Osteocyte (in vitro differentiated cells): ENCODE data around the gene SLC26A9. TPM values are rescaled to one million over a fixed set of nuclear protein-coding genes. Genes with fewer than 3 reads are reported as not detected.

ENCODE experiments used
- DNase-seq: peaks from one replicate; pipeline ENCODE4 v3.0.0; 2021; ENCODE audit warnings: mixed read lengths; ENCODE audit not compliant: unreplicated experiment; ENCODE audit errors: extremely low spot score
- H3K27ac Mint-ChIP-seq: one replicate; pipeline ENCODE4 v1.8.0; 2021; ENCODE audit warnings: mild to moderate bottlenecking, mixed read lengths; ENCODE audit not compliant: unreplicated experiment
- H3K27me3 Mint-ChIP-seq: one replicate; pipeline ENCODE4 v1.8.0; 2021; ENCODE audit warnings: mixed read lengths; ENCODE audit not compliant: unreplicated experiment
- H3K36me3 Mint-ChIP-seq: one replicate; pipeline ENCODE4 v1.8.0; 2021; ENCODE audit warnings: mixed read lengths; ENCODE audit not compliant: unreplicated experiment
- H3K4me1 Mint-ChIP-seq: one replicate; pipeline ENCODE4 v1.8.0; 2021; ENCODE audit warnings: mixed read lengths; ENCODE audit not compliant: unreplicated experiment
- H3K4me3 Mint-ChIP-seq: one replicate; pipeline ENCODE4 v1.8.0; 2021; ENCODE audit warnings: mild to moderate bottlenecking, moderate library complexity, mixed read lengths; ENCODE audit not compliant: unreplicated experiment
- H3K9me3 Mint-ChIP-seq: one replicate; pipeline ENCODE4 v1.8.0; 2021; ENCODE audit warnings: mixed read lengths; ENCODE audit not compliant: unreplicated experiment
- CTCF ChIP-seq: fragments of 200-600 bp; sonication (generic); IDR thresholded peaks from 2 replicates; pipeline ENCODE4 v1.5.0; 2021; ENCODE audit warnings: antibody characterized with exemption, mild to moderate bottlenecking, moderate library complexity
- total RNA-seq: library from RNA; stranded (reverse); gene quantifications from 2 replicates; pipeline ENCODE4 v1.2.1, GENCODE V29; 2021

Gene SLC26A9
- total RNA-seq, 1 donor from 2014 or later: not detected

GRCh38 chr1:205976708-205977401 lies 33.6 kb upstream of the SLC26A9 start:
- Mint-ChIP-seq H3K4me1 (no peaks in the 10 kb centered on the region), H3K36me3 (no peaks in the 10 kb centered on the region)
- DNase-seq: no peak

GRCh38 chr1:205976036-205976435 lies 32.8 kb upstream of the SLC26A9 start:
- H3K27me3 Mint-ChIP-seq: no peaks in the 10 kb centered on the region
- H3K9me3 Mint-ChIP-seq: no peaks in the 10 kb centered on the region
- no peaks in the 10 kb centered on the region for H3K36me3 Mint-ChIP-seq
- no peak overlapping the region for H3K4me3 Mint-ChIP-seq
- TF ChIP-seq CTCF: no peak
- no peak overlapping the region for H3K27ac Mint-ChIP-seq
- DNase-seq: no peak
- no peaks in the 10 kb centered on the region for H3K4me1 Mint-ChIP-seq

More at GRCh38 chr1:205976708-205977401, 33.6 kb upstream of the SLC26A9 start:
- no peaks in the 10 kb centered on the region for H3K9me3 Mint-ChIP-seq
- H3K27me3 Mint-ChIP-seq: no peaks in the 10 kb centered on the region
- TF ChIP-seq CTCF: no peak
- H3K4me3 Mint-ChIP-seq: no peak overlapping the region
- H3K27ac Mint-ChIP-seq: no peak overlapping the region

GRCh38 chr1:205975387-205975998 lies 32.2 kb upstream of the SLC26A9 start:
- no peak for TF ChIP-seq CTCF
- no peaks in the 10 kb centered on the region for H3K36me3 Mint-ChIP-seq
- H3K4me3 Mint-ChIP-seq: no peak overlapping the region
- no peaks in the 10 kb centered on the region for H3K9me3 Mint-ChIP-seq
- H3K27me3 Mint-ChIP-seq: no peaks in the 10 kb centered on the region
- no peaks in the 10 kb centered on the region for H3K4me1 Mint-ChIP-seq
- DNase-seq: no peak
- H3K27ac Mint-ChIP-seq: no peak overlapping the region

- H3K4me1 Mint-ChIP-seq: peaks cover 2% of the 10 kb centered on the region
- no peak overlapping the region for H3K4me3 Mint-ChIP-seq
- no peak for TF ChIP-seq CTCF
- no peaks in the 10 kb centered on the region for H3K27me3 Mint-ChIP-seq
- H3K27ac Mint-ChIP-seq: no peak overlapping the region
- no peaks in the 10 kb centered on the region for H3K36me3 Mint-ChIP-seq
- H3K9me3 Mint-ChIP-seq: no peaks in the 10 kb centered on the region
- DNase-seq: no peak
Measured at GRCh38 chr1:205974712-205975111, 31.5 kb upstream of the SLC26A9 start.

- DNase-seq: no peak
- TF ChIP-seq CTCF: no peak
- H3K4me3 Mint-ChIP-seq: no peak overlapping the region
- H3K4me1 Mint-ChIP-seq: peaks cover 2% of the 10 kb centered on the region
- H3K27ac Mint-ChIP-seq: no peak overlapping the region
- no peaks in the 10 kb centered on the region for H3K36me3 Mint-ChIP-seq
- H3K27me3 Mint-ChIP-seq: no peaks in the 10 kb centered on the region
- H3K9me3 Mint-ChIP-seq: no peaks in the 10 kb centered on the region
Measured at GRCh38 chr1:205973377-205974232, 30.3 kb upstream of the SLC26A9 start.
